K562 (cell line): ENCODE measurements around the gene DARS2. TPM values are rescaled to one million over a fixed set of nuclear protein-coding genes. Genes with fewer than 3 reads are reported as not detected.
A peak's percentile ranks its signal among the peaks of the same experiment; 100 is the strongest.

Source experiments
- CAMTA2 ChIP-seq: fragments of 250-450 bp; sonication (Bioruptor Pico); conservative IDR thresholded peaks from 2 replicates; pipeline ENCODE4 v1.5.1; 2022
- CBX8 ChIP-seq: fragments of 200-600 bp; sonication (generic); IDR thresholded peaks from 2 replicates; pipeline ENCODE4 v1.6.1; 2012; ENCODE audit warnings: borderline replicate concordance, mixed run types, low read depth, mild to moderate bottlenecking, moderate library complexity, mixed read lengths, low read length, control low read depth, inconsistent platforms; ENCODE audit not compliant: poor library complexity, severe bottlenecking; ENCODE audit errors: extremely low read depth
- CREM ChIP-seq: IDR thresholded peaks from 2 replicates; pipeline ENCODE4 v1.6.1; 2014; ENCODE audit warnings: antibody characterized with exemption, low read depth
- DLX4 ChIP-seq: fragments of 250-450 bp; sonication (Bioruptor Pico); IDR thresholded peaks from 2 replicates; pipeline ENCODE4 v1.6.1; 2021; ENCODE audit warnings: mild to moderate bottlenecking
- FOXM1 ChIP-seq, 2 experiments: fragments of 450-650 bp in 1 of 2; sonication (generic) in 1 of 2; formaldehyde crosslinking in 1 of 2; IDR thresholded peaks; 2 replicates each; pipeline versions ENCODE4 v1.6.1 to v1.9.0; 2017 to 2022; ENCODE audit warnings: low read depth in 2 of 2, mild to moderate bottlenecking in 2 of 2, missing genetic modification reagents in 1 of 2, moderate library complexity in 1 of 2
- FOXP4 ChIP-seq: sonication (generic); formaldehyde crosslinking; IDR thresholded peaks from 2 replicates; pipeline ENCODE4 v1.8.0; 2022; ENCODE audit warnings: mild to moderate bottlenecking, missing genetic modification reagents, borderline replicate concordance
- POLR2AphosphoS5 ChIP-seq: IDR thresholded peaks from 2 replicates; pipeline ENCODE4 v1.6.1; 2011; ENCODE audit warnings: mild to moderate bottlenecking, low read depth, low read length, moderate library complexity; ENCODE audit not compliant: control insufficient read depth, insufficient read depth
- TBL1XR1 ChIP-seq, 2 experiments: IDR thresholded peaks; 2 replicates each; pipeline ENCODE4 v1.6.1; 2012; ENCODE audit warnings: improper control_type of control experiment in 2 of 2, low read length in 2 of 2, mild to moderate bottlenecking in 1 of 2
- THRA ChIP-seq: fragments of 450-650 bp; IDR thresholded peaks from 2 replicates; pipeline ENCODE4 v1.6.1; 2017; ENCODE audit warnings: mild to moderate bottlenecking, moderate library complexity
- USF2 ChIP-seq: sonication (generic); formaldehyde crosslinking; IDR thresholded peaks from 2 replicates; pipeline ENCODE4 v1.5.0; 2020; ENCODE audit warnings: missing genetic modification reagents
- ZBTB26 ChIP-seq: fragments of 450-650 bp; formaldehyde crosslinking; IDR thresholded peaks from 2 replicates; pipeline ENCODE4 v1.4.0; 2022; ENCODE audit warnings: missing genetic modification characterization
- ZNF134 ChIP-seq: fragments of 250-450 bp; sonication (Bioruptor Pico); conservative IDR thresholded peaks from 2 replicates; pipeline ENCODE4 v1.4.0; 2020
- ZNF217 ChIP-seq: sonication (generic); formaldehyde crosslinking; IDR thresholded peaks from 2 replicates; pipeline ENCODE4 v1.8.0; 2022; ENCODE audit warnings: mild to moderate bottlenecking, missing genetic modification reagents
- ZNF398 ChIP-seq: fragments of 250-450 bp; sonication (Bioruptor Pico); IDR thresholded peaks from 2 replicates; pipeline ENCODE4 v1.8.0; 2021; ENCODE audit warnings: moderate library complexity, mild to moderate bottlenecking, inconsistent platforms
- ZNF586 ChIP-seq: fragments of 450-650 bp; formaldehyde crosslinking; conservative IDR thresholded peaks from 2 replicates; pipeline ENCODE4 v1.4.0; 2020; ENCODE audit warnings: mild to moderate bottlenecking, moderate library complexity
- ZSCAN29 ChIP-seq: fragments of 450-650 bp; IDR thresholded peaks from 2 replicates; pipeline ENCODE4 v1.6.1; 2017
- polyA plus RNA-seq, 8 experiments: library from polyadenylated mRNA; depleted of rRNA in 4 of 8; stranded (reverse) in 5 of 8; unstranded in 3 of 8; fragments of >200 nt; fragmentation: Nextera tagmentation in 2 of 8; fragmentation: Illumina TruSeq in 1 of 8; extraction: Ambion mirVana in 2 of 8; extraction: Trizol in 1 of 8; gene quantifications; 2 replicates each; pipeline versions ENCODE4 v1.2.1 to v1.2.3, GENCODE V29; 2011 to 2014; ENCODE audit warnings: inconsistent platforms in 1 of 8, missing spikeins in 1 of 8
- total RNA-seq, 7 experiments: library from RNA; depleted of rRNA in 6 of 7; stranded (reverse); fragments of >200 nt in 6 of 7; fragmentation: Illumina TruSeq in 2 of 7; extraction: Trizol in 2 of 7; gene quantifications; 2 replicates each; pipeline versions ENCODE4 v1.2.1 to v1.2.3, GENCODE V29; 2011 to 2021; ENCODE audit warnings: low replicate concordance in 1 of 7

The DARS2 gene
- total and polyA plus RNA-seq, 9 of the 15 experiments (the other 6 are each of a cell fraction or from before 2014, with no cell fraction given): 36.4 to 96.7 (median 68.6) TPM

GRCh38 chr1:173824315-173825081 is at the start of gene DARS2, which contains the start of gene CENPL (continued):
- TF ChIP-seq ZBTB26 (CRISPR knock-in tag) (no peak), FOXM1 (IDR thresholded peaks at IDR 0.05; ENCODE audit: low read depth) (peak; percentile 95), FOXM1 (CRISPR knock-in tag; IDR thresholded peaks at IDR 0.05; ENCODE audit: low read depth) (peak; percentile 87; the same call in 1 of the 2 replicates), ZSCAN29 (no peak), CBX8 (no peak), DLX4 (CRISPR knock-in tag) (no peak), TBL1XR1 (IDR thresholded peaks at IDR 0.05; ENCODE audit: low read length in 2 of 2) (peak in 1 of 2 experiments; percentile 76; a peak in 2 of 4 replicates), CREM (peak; percentile 98), ZNF217 (no peak), POLR2AphosphoS5 (peak; percentile 90), FOXP4 (CRISPR knock-in tag) (peak; percentile 75; the same call in 1 of the 2 replicates), ZNF398 (CRISPR knock-in tag) (no peak), ZNF134 (CRISPR knock-in tag) (no peak; the same call in 1 of the 2 replicates), USF2 (no peak), ZNF586 (no peak), CAMTA2 (CRISPR knock-in tag) (no peak), THRA (no peak)
